ENCODE results near the gene TTC12. TPM values are rescaled to one million over a fixed set of nuclear protein-coding genes. Genes with fewer than 3 reads are reported as not detected.

The TTC12 gene
- total and polyA plus RNA-seq, 2 of the 8 experiments (the other 6 are each of a cell fraction or from before 2014, with no cell fraction given) = 4.7 to 9.0 TPM

GRCh38 chr11:113394919-113395318 lies 80.5 kb downstream of the TTC12 start:
- H3K36me3 ChIP-seq (ENCODE audit: control insufficient read depth in 2 of 4, insufficient read depth in 4 of 4, low read length in 3 of 4) = no peaks in the 10 kb centered on the region
- no peak overlapping the region for H4K8ac ChIP-seq (ENCODE audit: extremely low read depth, insufficient read depth, low read length)
- no peak overlapping the region for H2BK20ac ChIP-seq (ENCODE audit: low read length)
- no peak overlapping the region for H3K18ac ChIP-seq (ENCODE audit: extremely low read depth, low read length)
- no peak overlapping the region for H2AK5ac ChIP-seq (ENCODE audit: low read depth, low read length)
- H3K23me2 ChIP-seq (ENCODE audit: low read depth, low read length) = no peaks in the 10 kb centered on the region
- no peak overlapping the region for H3K23ac ChIP-seq (ENCODE audit: insufficient read length)
- ChIA-PET CTCF (ENCODE audit: partially characterized antibody) (interaction anchor here (1.0 kb wide), 1 partner anchor 9 kb away, joined by 3 read pairs; no protein-coding TSS in a partner anchor), POLR2A (ENCODE audit: partially characterized antibody) (no interaction called here)
- H3K79me2 ChIP-seq (ENCODE audit: control insufficient read depth in 1 of 2, insufficient read depth in 2 of 2, low read length in 2 of 2) = no peaks in the 10 kb centered on the region
- H3K4me3 ChIP-seq (ENCODE audit: extremely low read depth in 1 of 4, insufficient read depth in 2 of 4, low read depth in 3 of 4, low read length in 4 of 4) = no peak overlapping the region
- H3K56ac ChIP-seq (replicated peaks; ENCODE audit: insufficient read length, low read depth, low read length) = no peak overlapping the region
- no peaks in the 10 kb centered on the region for H4K20me1 ChIP-seq (replicated peaks in 1 of 2; ENCODE audit: control insufficient read depth in 1 of 2, insufficient read depth in 2 of 2, low read length in 2 of 2)
- H3K4me1 ChIP-seq (replicated peaks in 1 of 4; ENCODE audit: control insufficient read depth in 3 of 4, insufficient read depth in 4 of 4, low read length in 3 of 4) = no peaks in the 10 kb centered on the region
- H3K14ac ChIP-seq (ENCODE audit: insufficient read length) = no peak overlapping the region
- no peak overlapping the region for H2BK12ac ChIP-seq (ENCODE audit: low read depth, low read length)
- H3K9me3 ChIP-seq (ENCODE audit: insufficient read depth in 2 of 2, low read depth in 1 of 2, low read length in 1 of 2) = no peaks in the 10 kb centered on the region
- FAIRE-seq (no peak), DNase-seq (ENCODE audit: low read depth in 1 of 2, low spot score in 2 of 2) (no peak)
- H4K91ac ChIP-seq (replicated peaks; ENCODE audit: insufficient read length, low read length) = no peak overlapping the region
- no peaks in the 10 kb centered on the region for H3K79me1 ChIP-seq (ENCODE audit: low read depth, low read length)
- no peak overlapping the region for H3K4me2 ChIP-seq (ENCODE audit: insufficient read depth in 1 of 2, low read depth in 2 of 2, low read length in 2 of 2)
- no peak overlapping the region for H2BK120ac ChIP-seq (replicated peaks; ENCODE audit: low read depth, low read length)
- H3K27ac ChIP-seq (ENCODE audit: low read depth, low read length) = no peak overlapping the region
- H3K9ac ChIP-seq (replicated peaks in 1 of 4; ENCODE audit: extremely low read depth in 1 of 4, low read depth in 3 of 4, low read length in 3 of 4) = no peak overlapping the region
- no peak overlapping the region for H3K4ac ChIP-seq (replicated peaks; ENCODE audit: insufficient read length, low read depth, low read length)
- H3K27me3 ChIP-seq (replicated peaks in 1 of 4; ENCODE audit: control insufficient read depth in 3 of 4, extremely low read depth in 1 of 4, insufficient read depth in 3 of 4, low read length in 3 of 4) = no peaks in the 10 kb centered on the region
- no peak for TF ChIP-seq TCF12 (IDR thresholded peaks at IDR 0.05; ENCODE audit: low read depth, low read length)
- TF ChIP-seq KDM1A (IDR thresholded peaks at IDR 0.05; ENCODE audit: borderline replicate concordance, low read length) = no peak
- no peak for TF ChIP-seq YY1 (IDR thresholded peaks at IDR 0.05; ENCODE audit: low read depth, low read length)
- no peak for TF ChIP-seq POU5F1 (IDR thresholded peaks at IDR 0.05; ENCODE audit: low read depth, low read length)
- no peak for TF ChIP-seq MAX (IDR thresholded peaks at IDR 0.05)
- TF ChIP-seq CHD2 (IDR thresholded peaks at IDR 0.05; ENCODE audit: low read length) = no peak
- no peak for TF ChIP-seq CTCF (IDR thresholded peaks at IDR 0.05; ENCODE audit: control extremely low read depth in 1 of 3, insufficient read depth in 1 of 3, low read depth in 1 of 3, low read length in 3 of 3)
- TF ChIP-seq EGR1 (IDR thresholded peaks at IDR 0.05; ENCODE audit: borderline replicate concordance, low read depth, low read length) = no peak
- no peak for TF ChIP-seq KDM4A (IDR thresholded peaks at IDR 0.05; ENCODE audit: low read depth, low read length, severe bottlenecking)
- no peak for TF ChIP-seq SAP30 (IDR thresholded peaks at IDR 0.05; ENCODE audit: insufficient read depth, insufficient replicate concordance, low read length)
- WGBS, 2 experiments (ENCODE audit: extremely low coverage in 1 of 2, insufficient coverage in 1 of 2, insufficient read length in 1 of 2, insufficient replicate concordance in 2 of 2, low coverage in 1 of 2, low lambda C conversion rate in 2 of 2, missing lambda C conversion rate in 1 of 2) = 91% methylated on average over 11 of the region's 11 CpGs; no CpG with 5 or more reads in 1 of the 2 experiments
- H2AFZ ChIP-seq (ENCODE audit: low read length) = no peak overlapping the region
- no peak overlapping the region for H4K5ac ChIP-seq (ENCODE audit: insufficient read length, low read depth, low read length)
- no peak overlapping the region for H2BK15ac ChIP-seq (ENCODE audit: low read length)
- no peak overlapping the region for H2BK5ac ChIP-seq (ENCODE audit: low read depth, low read length)
